Activated gamma-delta T cell treated with anti-CD3 and anti-CD28 coated beads, Interleukin-2, amount 50 U/mL, for 16 hours (primary cell): ENCODE results near the gene ATG16L2.
"Not testable (repeated sequence)": the region's sequence is repeated elsewhere in the genome, so short reads cannot be mapped to it uniquely, and the experiment has no call there.

Experiments used
- DNase-seq: peaks from one replicate; pipeline ENCODE4 v3.0.0-alpha.2; 2020; ENCODE audit warnings: low read depth

The ATG16L2 gene

GRCh38 chr11:72842653-72843330 lies 28.6 kb downstream of the ATG16L2 start:
- DNase-seq = no peak

- no peak for DNase-seq
These were observed 30.1 kb downstream of the ATG16L2 start for GRCh38 chr11:72844356-72844755.

GRCh38 chr11:72848846-72849466 lies 34.7 kb downstream of the ATG16L2 start:
- no peak for DNase-seq

GRCh38 chr11:72850832-72851231 lies 36.6 kb downstream of the ATG16L2 start:
- DNase-seq = no peak

- no peak for DNase-seq
These were observed 37.5 kb downstream of the ATG16L2 start for GRCh38 chr11:72851726-72852125.

GRCh38 chr11:72856065-72856464 lies 41.9 kb downstream of the ATG16L2 start:
- DNase-seq = no peak

GRCh38 chr11:72856551-72857345 lies 42.5 kb downstream of the ATG16L2 start:
- DNase-seq = no peak

- DNase-seq = not testable (repeated sequence)
These were observed 44.1 kb downstream of the ATG16L2 start for GRCh38 chr11:72858267-72858666.

- DNase-seq = no peak
These were observed 44.9 kb downstream of the ATG16L2 start for GRCh38 chr11:72859126-72859525.

GRCh38 chr11:72860010-72860409 lies 45.8 kb downstream of the ATG16L2 start:
- no peak for DNase-seq

- DNase-seq = no peak
These were observed 46.4 kb downstream of the ATG16L2 start for GRCh38 chr11:72860592-72860991.

- DNase-seq = no peak
These were observed 48.9 kb downstream of the ATG16L2 start for GRCh38 chr11:72863091-72863490.

GRCh38 chr11:72863916-72864315 lies 49.7 kb downstream of the ATG16L2 start:
- DNase-seq = no peak

GRCh38 chr11:72864702-72865655 lies 50.8 kb downstream of the ATG16L2 start:
- DNase-seq = no peak

GRCh38 chr11:72867970-72868369 lies 53.8 kb downstream of the ATG16L2 start:
- no peak for DNase-seq

- no peak for DNase-seq
These were observed 55.6 kb downstream of the ATG16L2 start for GRCh38 chr11:72869831-72870230.

GRCh38 chr11:72871119-72871518 lies 56.9 kb downstream of the ATG16L2 start:
- DNase-seq = no peak

- DNase-seq = no peak
These were observed 57.8 kb downstream of the ATG16L2 start for GRCh38 chr11:72872012-72872411.

- no peak for DNase-seq
These were observed 61.5 kb downstream of the ATG16L2 start for GRCh38 chr11:72875736-72876135.

- DNase-seq = no peak
These were observed 61.9 kb downstream of the ATG16L2 start for GRCh38 chr11:72876147-72876546.
